HepG2 (cell line): ENCODE data around the gene CHST6.
"Not testable (repeated sequence)": the region's sequence is repeated elsewhere in the genome, so short reads cannot be mapped to it uniquely, and the experiment has no call there.

Experiments used
- EED ChIP-seq: sonication (generic); formaldehyde crosslinking; IDR thresholded peaks from 2 replicates; pipeline ENCODE4 v1.5.0; 2020; ENCODE audit warnings: mild to moderate bottlenecking, missing genetic modification reagents
- EP300 ChIP-seq, 3 experiments: sonication (generic) in 1 of 3; formaldehyde crosslinking in 1 of 3; IDR thresholded peaks; 2 replicates each; pipeline versions ENCODE4 v1.5.1 to v1.6.1; 2011 to 2020; ENCODE audit warnings: low read depth in 2 of 3, low read length in 2 of 3, borderline replicate concordance in 1 of 3, improper control_type of control experiment in 1 of 3, mild to moderate bottlenecking in 1 of 3, missing genetic modification reagents in 1 of 3, moderate library complexity in 1 of 3
- NONO ChIP-seq, 2 experiments: fragments of 450-650 bp in 1 of 2; sonication (generic) in 1 of 2; formaldehyde crosslinking in 1 of 2; IDR thresholded peaks in 1 of 2; conservative IDR thresholded peaks in 1 of 2; 2 replicates each; pipeline versions ENCODE4 v1.6.1 to v1.8.0; 2017 to 2022; ENCODE audit warnings: mild to moderate bottlenecking in 1 of 2, missing genetic modification reagents in 1 of 2, moderate library complexity in 1 of 2
- POLR2AphosphoS5 ChIP-seq: IDR thresholded peaks from 2 replicates; pipeline ENCODE4 v1.6.1; 2012; ENCODE audit warnings: low read depth, low read length
- SP5 ChIP-seq: IDR thresholded peaks from 2 replicates; pipeline ENCODE4 v1.6.1; 2016; ENCODE audit warnings: low read depth, borderline replicate concordance
- ZBTB37 ChIP-seq: sonication (generic); formaldehyde crosslinking; IDR thresholded peaks from 2 replicates; pipeline ENCODE4 v1.4.0; 2020; ENCODE audit warnings: mild to moderate bottlenecking, missing genetic modification reagents
- ZNF329 ChIP-seq: sonication (generic); formaldehyde crosslinking; IDR thresholded peaks from 2 replicates; pipeline ENCODE4 v1.9.0; 2021; ENCODE audit warnings: low read depth, mild to moderate bottlenecking, missing genetic modification reagents
- ZNF350 ChIP-seq: sonication (generic); formaldehyde crosslinking; IDR thresholded peaks from 2 replicates; pipeline ENCODE4 v1.4.0; 2020; ENCODE audit warnings: mild to moderate bottlenecking, low read depth, missing genetic modification reagents, borderline replicate concordance

- not testable (repeated sequence) for TF ChIP-seq SP5 (CRISPR knock-in tag); ZNF350 (CRISPR knock-in tag); ZBTB37 (CRISPR knock-in tag); POLR2AphosphoS5; NONO (IDR thresholded peaks at IDR 0.05); NONO (CRISPR knock-in tag; conservative IDR thresholded peaks at IDR 0.05); ZNF329 (CRISPR knock-in tag); EED (CRISPR knock-in tag); EP300 (IDR thresholded peaks at IDR 0.05; ENCODE audit: low read depth in 2 of 2, low read length in 2 of 2); EP300 (CRISPR knock-in tag; IDR thresholded peaks at IDR 0.05; ENCODE audit: borderline replicate concordance)
These were observed 68.7 kb downstream of the CHST6 start for GRCh38 chr16:75426524-75426923.
